Hepatocyte (in vitro differentiated cells): ENCODE data around the gene MAN1B1.

Experiments
- EZH2 ChIP-seq: fragments of 200-600 bp; sonication (generic); IDR thresholded peaks from 2 replicates; pipeline ENCODE4 v1.6.1; 2016; ENCODE audit warnings: antibody characterized with exemption, mild to moderate bottlenecking, borderline replicate concordance
- EZH2phosphoT487 ChIP-seq: fragments of 200-600 bp; sonication (generic); IDR thresholded peaks from one replicate; pipeline ENCODE4 v1.6.1; 2018; ENCODE audit warnings: antibody characterized with exemption, mild to moderate bottlenecking, low read depth, moderate library complexity; ENCODE audit not compliant: unreplicated experiment, severe bottlenecking
- TF ChIP-seq, protein P1 (sequence below): fragments of 200-600 bp; sonication (generic); IDR thresholded peaks from 2 replicates; pipeline ENCODE4 v1.5.1; 2016; ENCODE audit warnings: antibody characterized with exemption, mild to moderate bottlenecking; ENCODE audit not compliant: poor library complexity

- TF ChIP-seq, protein P1, sequence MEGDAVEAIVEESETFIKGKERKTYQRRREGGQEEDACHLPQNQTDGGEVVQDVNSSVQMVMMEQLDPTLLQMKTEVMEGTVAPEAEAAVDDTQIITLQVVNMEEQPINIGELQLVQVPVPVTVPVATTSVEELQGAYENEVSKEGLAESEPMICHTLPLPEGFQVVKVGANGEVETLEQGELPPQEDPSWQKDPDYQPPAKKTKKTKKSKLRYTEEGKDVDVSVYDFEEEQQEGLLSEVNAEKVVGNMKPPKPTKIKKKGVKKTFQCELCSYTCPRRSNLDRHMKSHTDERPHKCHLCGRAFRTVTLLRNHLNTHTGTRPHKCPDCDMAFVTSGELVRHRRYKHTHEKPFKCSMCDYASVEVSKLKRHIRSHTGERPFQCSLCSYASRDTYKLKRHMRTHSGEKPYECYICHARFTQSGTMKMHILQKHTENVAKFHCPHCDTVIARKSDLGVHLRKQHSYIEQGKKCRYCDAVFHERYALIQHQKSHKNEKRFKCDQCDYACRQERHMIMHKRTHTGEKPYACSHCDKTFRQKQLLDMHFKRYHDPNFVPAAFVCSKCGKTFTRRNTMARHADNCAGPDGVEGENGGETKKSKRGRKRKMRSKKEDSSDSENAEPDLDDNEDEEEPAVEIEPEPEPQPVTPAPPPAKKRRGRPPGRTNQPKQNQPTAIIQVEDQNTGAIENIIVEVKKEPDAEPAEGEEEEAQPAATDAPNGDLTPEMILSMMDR = no peak
- TF ChIP-seq EZH2 = no peak
- TF ChIP-seq EZH2phosphoT487 = no peak
Measured at GRCh38 chr9:137053944-137054931, 32.5 kb upstream of the MAN1B1 start, which contains the start of gene ENTPD2.
